Measurements from ENCODE around the gene TRIM68.

DNA sequence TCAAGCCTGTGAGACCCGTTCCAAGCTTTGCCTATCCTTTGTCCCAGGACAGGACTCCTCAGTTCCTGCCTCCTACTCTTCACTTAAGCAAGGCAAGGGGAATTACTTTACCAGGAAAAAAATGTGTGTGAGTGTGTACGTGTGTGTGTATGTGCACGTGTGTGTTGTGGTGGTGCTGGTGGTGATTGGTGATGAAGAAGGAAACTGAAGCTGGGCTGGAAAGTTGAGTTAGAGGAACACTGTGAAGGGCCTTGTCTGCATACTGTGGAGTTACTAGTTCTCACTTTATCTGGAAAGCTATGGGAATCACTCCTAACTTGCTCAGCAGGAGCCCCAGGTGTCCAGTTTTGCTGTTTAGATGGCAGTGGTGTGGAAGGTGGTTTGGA lies 29.6 kb upstream of the TRIM68 start:
- TF ChIP-seq, protein P1, sequence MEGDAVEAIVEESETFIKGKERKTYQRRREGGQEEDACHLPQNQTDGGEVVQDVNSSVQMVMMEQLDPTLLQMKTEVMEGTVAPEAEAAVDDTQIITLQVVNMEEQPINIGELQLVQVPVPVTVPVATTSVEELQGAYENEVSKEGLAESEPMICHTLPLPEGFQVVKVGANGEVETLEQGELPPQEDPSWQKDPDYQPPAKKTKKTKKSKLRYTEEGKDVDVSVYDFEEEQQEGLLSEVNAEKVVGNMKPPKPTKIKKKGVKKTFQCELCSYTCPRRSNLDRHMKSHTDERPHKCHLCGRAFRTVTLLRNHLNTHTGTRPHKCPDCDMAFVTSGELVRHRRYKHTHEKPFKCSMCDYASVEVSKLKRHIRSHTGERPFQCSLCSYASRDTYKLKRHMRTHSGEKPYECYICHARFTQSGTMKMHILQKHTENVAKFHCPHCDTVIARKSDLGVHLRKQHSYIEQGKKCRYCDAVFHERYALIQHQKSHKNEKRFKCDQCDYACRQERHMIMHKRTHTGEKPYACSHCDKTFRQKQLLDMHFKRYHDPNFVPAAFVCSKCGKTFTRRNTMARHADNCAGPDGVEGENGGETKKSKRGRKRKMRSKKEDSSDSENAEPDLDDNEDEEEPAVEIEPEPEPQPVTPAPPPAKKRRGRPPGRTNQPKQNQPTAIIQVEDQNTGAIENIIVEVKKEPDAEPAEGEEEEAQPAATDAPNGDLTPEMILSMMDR (IDR thresholded peaks at IDR 0.05): no peak
- no peak for TF ChIP-seq POLR2A (IDR thresholded peaks at IDR 0.05)

All from testis (tissue), 2 donors.